Measurements from ENCODE around the gene B3GAT3. TPM values are rescaled to one million over a fixed set of nuclear protein-coding genes. Genes with fewer than 3 reads are reported as not detected.

The B3GAT3 gene
- total and polyA plus RNA-seq, 2 of the 8 experiments (the other 6 are each of a cell fraction or from before 2014, with no cell fraction given): 28.0 to 39.0 TPM

DNA sequence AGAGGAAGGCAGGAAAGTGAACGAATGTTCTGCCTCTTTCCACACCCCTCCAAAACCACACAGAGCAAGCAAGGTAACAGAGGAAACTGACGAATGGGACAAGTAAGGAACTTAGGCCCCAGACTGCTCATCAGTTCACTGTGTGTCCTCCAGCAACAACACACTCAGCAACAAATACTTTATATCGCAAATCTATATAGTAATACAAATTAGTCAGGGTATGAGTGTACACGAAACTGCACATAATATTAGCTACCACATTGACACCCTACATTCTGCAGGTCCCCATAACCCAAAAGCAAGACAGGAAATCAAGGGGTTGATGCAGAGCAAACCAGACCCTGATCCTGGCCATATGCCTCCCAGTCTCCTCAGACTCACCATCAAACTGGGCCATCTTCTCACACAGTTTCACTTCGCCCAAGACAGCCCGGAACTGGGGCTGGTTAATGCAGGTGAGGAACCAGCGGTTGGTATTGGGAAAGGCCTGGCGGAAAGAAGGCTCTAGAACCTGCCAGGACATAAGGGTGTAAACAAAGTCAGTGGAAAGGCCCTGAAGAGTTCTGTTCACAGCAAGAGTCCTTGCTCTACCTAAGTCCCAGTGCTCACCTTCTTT lies 54.7 kb downstream of the B3GAT3 start (continued):
- TF ChIP-seq, protein P1, sequence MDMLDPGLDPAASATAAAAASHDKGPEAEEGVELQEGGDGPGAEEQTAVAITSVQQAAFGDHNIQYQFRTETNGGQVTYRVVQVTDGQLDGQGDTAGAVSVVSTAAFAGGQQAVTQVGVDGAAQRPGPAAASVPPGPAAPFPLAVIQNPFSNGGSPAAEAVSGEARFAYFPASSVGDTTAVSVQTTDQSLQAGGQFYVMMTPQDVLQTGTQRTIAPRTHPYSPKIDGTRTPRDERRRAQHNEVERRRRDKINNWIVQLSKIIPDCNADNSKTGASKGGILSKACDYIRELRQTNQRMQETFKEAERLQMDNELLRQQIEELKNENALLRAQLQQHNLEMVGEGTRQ (IDR thresholded peaks at IDR 0.05; ENCODE audit: low read length): no peak

Data from H1 (cell line).